ENCODE data around the gene DAD1.
A peak's percentile ranks its signal among the peaks of the same experiment; 100 is the strongest.
"Not testable (repeated sequence)": the region's sequence is repeated elsewhere in the genome, so short reads cannot be mapped to it uniquely, and the experiment has no call there.

The DAD1 gene

GRCh38 chr14:22598099-22598895, 9.3 kb upstream of the DAD1 start, which contains the start of gene ABHD4:
Gene ABHD4 (plus strand): TSS chr14:22598300. CDS start chr14:22598307, 7 bp downstream.
- DNase-seq, result peak; percentile 49

- no peak for DNase-seq
Observed at GRCh38 chr14:22597771-22598098, 8.7 kb upstream of the DAD1 start.

- DNase-seq, result no peak
Observed at GRCh38 chr14:22597265-22597664, 8.2 kb upstream of the DAD1 start.

GRCh38 chr14:22596354-22596879, 7.4 kb upstream of the DAD1 start:
- DNase-seq, result no peak

GRCh38 chr14:22594156-22594716, 5.2 kb upstream of the DAD1 start:
- DNase-seq, result no peak

GRCh38 chr14:22593601-22594000, 4.6 kb upstream of the DAD1 start:
- DNase-seq, result no peak

- DNase-seq, result no peak
Observed at GRCh38 chr14:22593189-22593588, 4.2 kb upstream of the DAD1 start.

GRCh38 chr14:22588526-22589095, 413 bp downstream of the DAD1 start:
- DNase-seq, result no peak

GRCh38 chr14:22587677-22588422, 1.2 kb downstream of the DAD1 start:
- not testable (repeated sequence) for DNase-seq

GRCh38 chr14:22587247-22587646, 1.8 kb downstream of the DAD1 start:
- DNase-seq, result no peak

GRCh38 chr14:22583994-22584393, 5.0 kb downstream of the DAD1 start:
- DNase-seq, result no peak

GRCh38 chr14:22580625-22581024, 8.4 kb downstream of the DAD1 start:
- DNase-seq, result no peak

- no peak for DNase-seq
Observed at GRCh38 chr14:22579881-22580280, 9.1 kb downstream of the DAD1 start.

- DNase-seq, result no peak
Observed at GRCh38 chr14:22579236-22579635, 9.8 kb downstream of the DAD1 start.

GRCh38 chr14:22577334-22577908, 11.6 kb downstream of the DAD1 start:
- no peak for DNase-seq

GRCh38 chr14:22573804-22574203, 15.2 kb downstream of the DAD1 start:
- no peak for DNase-seq

- DNase-seq, result no peak
Observed at GRCh38 chr14:22572562-22573058, 16.4 kb downstream of the DAD1 start.

GRCh38 chr14:22570132-22570949, 18.7 kb downstream of the DAD1 start:
- DNase-seq, result peak; percentile 74

GRCh38 chr14:22569737-22570131, 19.3 kb downstream of the DAD1 start:
- DNase-seq, result no peak

GRCh38 chr14:22569106-22569736, 19.8 kb downstream of the DAD1 start:
- DNase-seq, result no peak

- no peak for DNase-seq
Observed at GRCh38 chr14:22567437-22567836, 21.6 kb downstream of the DAD1 start.
